SK-N-SH treated with all-trans-retinoic acid at 6 μM for 48 hours (cell line): ENCODE data around the gene PDGFRB.

Experiments used
- ARNTL ChIP-seq: fragments of 450-650 bp; formaldehyde crosslinking; IDR thresholded peaks from 2 replicates; pipeline ENCODE4 v1.5.0; 2020; ENCODE audit warnings: low read depth, mild to moderate bottlenecking, moderate library complexity, borderline replicate concordance
- ISL1 ChIP-seq: fragments of 250-450 bp; sonication (Bioruptor Pico); IDR thresholded peaks from 2 replicates; pipeline ENCODE4 v2.1.2; 2022; ENCODE audit warnings: mild to moderate bottlenecking, moderate library complexity
- TCF4 ChIP-seq: fragments of 250-450 bp; sonication (Bioruptor Pico); IDR thresholded peaks from 2 replicates; pipeline ENCODE4 v1.8.0; 2021; ENCODE audit warnings: mild to moderate bottlenecking, moderate library complexity, borderline replicate concordance
- TSHZ2 ChIP-seq: fragments of 250-450 bp; sonication (Bioruptor Pico); IDR thresholded peaks from 2 replicates; pipeline ENCODE4 v1.5.0; 2020; ENCODE audit warnings: mild to moderate bottlenecking, moderate library complexity
- ZFP3 ChIP-seq: fragments of 250-450 bp; sonication (Bioruptor Pico); IDR thresholded peaks from 2 replicates; pipeline ENCODE4 v1.5.0; 2020; ENCODE audit warnings: mild to moderate bottlenecking, moderate library complexity
- ZNF565 ChIP-seq: fragments of 450-650 bp; formaldehyde crosslinking; conservative IDR thresholded peaks from 2 replicates; pipeline ENCODE4 v1.5.0; 2020; ENCODE audit warnings: low read depth, mild to moderate bottlenecking, moderate library complexity
- ZNF8 ChIP-seq: fragments of 450-650 bp; formaldehyde crosslinking; IDR thresholded peaks from 2 replicates; pipeline ENCODE4 v1.5.0; 2020; ENCODE audit warnings: mild to moderate bottlenecking, moderate library complexity
- TF ChIP-seq, protein P1 (sequence below): fragments of 250-450 bp; sonication (Bioruptor Pico); IDR thresholded peaks from 2 replicates; pipeline ENCODE4 v1.8.0; 2020; ENCODE audit warnings: mild to moderate bottlenecking, moderate library complexity, borderline replicate concordance

GRCh38 chr5:150175536-150175935 is 19.9 kb upstream of the PDGFRB start:
- TF ChIP-seq TCF4 (CRISPR knock-in tag): no peak
- no peak for TF ChIP-seq ZNF565
- TF ChIP-seq, protein P1, sequence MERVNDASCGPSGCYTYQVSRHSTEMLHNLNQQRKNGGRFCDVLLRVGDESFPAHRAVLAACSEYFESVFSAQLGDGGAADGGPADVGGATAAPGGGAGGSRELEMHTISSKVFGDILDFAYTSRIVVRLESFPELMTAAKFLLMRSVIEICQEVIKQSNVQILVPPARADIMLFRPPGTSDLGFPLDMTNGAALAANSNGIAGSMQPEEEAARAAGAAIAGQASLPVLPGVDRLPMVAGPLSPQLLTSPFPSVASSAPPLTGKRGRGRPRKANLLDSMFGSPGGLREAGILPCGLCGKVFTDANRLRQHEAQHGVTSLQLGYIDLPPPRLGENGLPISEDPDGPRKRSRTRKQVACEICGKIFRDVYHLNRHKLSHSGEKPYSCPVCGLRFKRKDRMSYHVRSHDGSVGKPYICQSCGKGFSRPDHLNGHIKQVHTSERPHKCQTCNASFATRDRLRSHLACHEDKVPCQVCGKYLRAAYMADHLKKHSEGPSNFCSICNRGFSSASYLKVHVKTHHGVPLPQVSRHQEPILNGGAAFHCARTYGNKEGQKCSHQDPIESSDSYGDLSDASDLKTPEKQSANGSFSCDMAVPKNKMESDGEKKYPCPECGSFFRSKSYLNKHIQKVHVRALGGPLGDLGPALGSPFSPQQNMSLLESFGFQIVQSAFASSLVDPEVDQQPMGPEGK (CRISPR knock-in tag): no peak
- no peak for TF ChIP-seq ZFP3
- no peak for TF ChIP-seq ISL1 (CRISPR knock-in tag)
- no peak for TF ChIP-seq ZNF8
- no peak for TF ChIP-seq TSHZ2 (CRISPR knock-in tag)
- no peak for TF ChIP-seq ARNTL (CRISPR knock-in tag)
